T-helper 2 cell treated with Interferon-gamma antibody and Interleukin-4, amounts not matched to agents 100 ng/mL and 5 ng/mL, for 36 hours (primary cell): ENCODE data around the gene PIP4K2A. TPM values are rescaled to one million over a fixed set of nuclear protein-coding genes. Genes with fewer than 3 reads are reported as not detected.
"Not testable (repeated sequence)": the region's sequence is repeated elsewhere in the genome, so short reads cannot be mapped to it uniquely, and the experiment has no call there.

Experiments used
- intact Hi-C: fragments of 100-400 bp; cut with micrococcal nuclease; formaldehyde crosslinking; loops from one replicate; pipeline ENCODE4 v1.15.1; 2023
- total RNA-seq: library from RNA; stranded (reverse); gene quantifications from 2 replicates; pipeline ENCODE4 v1.2.3, GENCODE V29; 2022

The PIP4K2A gene
- total RNA-seq, 1 donor from 2014 or later, result 115 TPM

- intact Hi-C loops, result loop anchor here (2.0 kb wide), 1 partner anchor 15 kb away; no protein-coding TSS in a partner anchor
These were observed 16.6 kb downstream of the PIP4K2A start for GRCh38 chr10:22697800-22698199.

DNA sequence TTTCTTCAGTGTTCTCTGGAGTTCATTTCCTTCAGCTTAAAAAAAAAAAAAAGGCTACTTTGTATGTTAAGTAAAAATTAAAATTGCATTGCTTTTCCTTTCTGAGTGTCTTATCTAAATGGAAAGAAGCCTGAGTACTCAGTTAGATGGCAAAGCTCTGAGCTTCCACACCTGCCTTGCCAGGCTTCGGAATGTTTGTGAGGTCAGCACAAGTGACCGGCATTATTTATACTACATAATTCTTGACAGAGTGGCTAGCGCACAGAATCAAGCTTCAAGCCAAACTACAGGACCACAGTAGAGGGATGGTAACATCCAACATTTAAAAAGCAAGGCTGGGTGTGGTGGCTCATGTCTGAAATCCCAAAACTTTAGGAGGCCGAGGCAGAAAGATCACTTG, 17.3 kb downstream of the PIP4K2A start:
- intact Hi-C loops, result loop anchor here (2.0 kb wide), 1 partner anchor 14 kb away; no protein-coding TSS in a partner anchor

DNA sequence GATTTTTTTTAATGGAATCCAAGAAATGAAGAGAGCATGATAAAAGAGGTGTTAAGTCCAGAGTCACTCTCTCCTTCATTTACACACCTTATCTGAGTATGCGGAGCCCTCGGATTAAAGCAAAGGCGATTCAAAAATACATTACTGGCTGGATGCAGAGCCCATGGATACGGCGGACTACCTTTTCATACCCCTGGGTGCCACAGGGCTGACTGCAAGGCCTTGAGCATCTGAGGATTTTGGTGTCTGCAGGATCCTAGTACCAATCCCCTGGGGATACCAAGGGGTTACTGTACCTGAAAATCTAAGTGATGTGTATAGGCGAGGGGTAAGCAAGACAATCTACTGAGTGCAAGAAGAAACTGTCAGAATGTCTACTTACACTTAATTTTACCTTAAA, 20.5 kb downstream of the PIP4K2A start:
- intact Hi-C loops, result no loop called here

- intact Hi-C loops, result no loop called here
These were observed 21.0 kb downstream of the PIP4K2A start for GRCh38 chr10:22693371-22693784.

DNA sequence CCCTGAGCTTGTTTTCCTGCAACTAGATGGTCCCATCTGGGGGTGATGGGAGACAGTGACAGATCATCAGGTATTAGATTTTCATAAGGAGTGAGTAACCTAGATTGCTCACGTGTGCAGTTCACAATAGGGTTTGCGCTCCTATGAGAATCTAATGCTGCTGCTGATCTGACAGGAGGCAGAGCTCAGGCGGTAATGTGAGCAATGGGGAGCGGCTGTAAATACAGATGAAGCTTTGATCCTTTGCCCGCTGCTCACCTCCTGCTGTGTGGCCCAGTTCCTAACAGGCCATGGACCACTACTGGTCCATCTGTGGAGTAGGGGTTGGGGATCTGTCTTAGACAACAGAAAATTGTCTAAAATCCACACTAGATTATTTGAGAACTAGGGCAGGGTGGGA, 22.3 kb downstream of the PIP4K2A start:
- intact Hi-C loops, result not testable (repeated sequence)

DNA sequence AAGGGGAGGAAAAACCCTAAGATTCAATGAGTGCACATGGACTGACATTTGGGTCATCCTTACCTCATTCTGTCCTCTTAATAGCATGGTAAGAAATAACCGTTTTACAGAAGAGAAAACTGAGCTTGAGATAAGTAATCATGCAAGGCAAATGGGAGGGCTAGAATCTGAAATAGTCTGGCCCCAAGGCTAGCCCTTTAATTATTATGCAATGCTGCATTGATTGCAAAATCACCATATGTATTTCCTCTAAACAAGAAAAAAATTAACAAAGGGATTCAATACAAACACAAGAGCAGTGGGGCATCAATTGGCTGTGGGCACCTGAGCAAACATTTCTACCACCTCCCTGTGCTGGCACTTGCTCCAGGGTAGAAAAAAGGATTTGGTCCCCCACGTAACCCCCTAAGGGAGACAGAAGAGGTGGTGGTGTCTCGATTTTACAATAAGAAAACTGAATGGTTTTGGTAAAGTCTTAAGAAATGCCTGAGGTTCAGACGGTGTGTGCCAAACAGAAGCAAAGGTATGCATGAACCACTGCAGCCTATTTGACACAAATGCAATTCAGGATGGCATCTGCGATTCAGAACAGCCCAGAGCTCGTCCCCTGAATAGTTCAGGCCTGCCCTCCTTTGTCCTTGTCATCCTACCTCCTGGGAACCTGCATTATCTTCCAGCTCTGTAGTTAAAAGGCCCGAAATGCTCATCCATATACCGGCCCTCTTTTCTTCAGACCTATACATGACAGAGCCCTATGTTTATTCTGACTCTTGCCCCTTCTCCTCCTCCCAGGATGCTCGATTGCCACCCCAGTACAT, 23.6 kb downstream of the PIP4K2A start:
- intact Hi-C loops, result no loop called here

DNA sequence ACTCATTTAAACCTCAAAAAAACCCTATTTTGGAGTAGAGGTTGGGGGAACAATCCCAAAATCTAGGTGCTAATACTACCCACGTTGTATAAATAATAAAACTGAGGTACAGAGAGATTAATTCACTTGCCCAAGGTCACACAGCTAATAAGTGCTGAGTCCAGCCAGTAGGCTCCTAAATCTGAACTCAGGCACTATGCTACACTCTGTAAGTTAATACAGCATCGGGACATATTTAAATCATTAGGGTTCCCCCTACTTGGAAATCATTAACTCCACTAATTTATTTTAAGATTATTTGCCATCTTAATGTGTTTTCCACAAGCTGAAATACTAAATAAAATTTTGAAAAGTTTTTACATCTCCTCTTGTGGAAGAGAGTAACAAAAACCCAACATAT, 24.2 kb downstream of the PIP4K2A start:
- intact Hi-C loops, result no loop called here

GRCh38 chr10:22686347-22686746, 28.0 kb downstream of the PIP4K2A start:
- intact Hi-C loops, result no loop called here

DNA sequence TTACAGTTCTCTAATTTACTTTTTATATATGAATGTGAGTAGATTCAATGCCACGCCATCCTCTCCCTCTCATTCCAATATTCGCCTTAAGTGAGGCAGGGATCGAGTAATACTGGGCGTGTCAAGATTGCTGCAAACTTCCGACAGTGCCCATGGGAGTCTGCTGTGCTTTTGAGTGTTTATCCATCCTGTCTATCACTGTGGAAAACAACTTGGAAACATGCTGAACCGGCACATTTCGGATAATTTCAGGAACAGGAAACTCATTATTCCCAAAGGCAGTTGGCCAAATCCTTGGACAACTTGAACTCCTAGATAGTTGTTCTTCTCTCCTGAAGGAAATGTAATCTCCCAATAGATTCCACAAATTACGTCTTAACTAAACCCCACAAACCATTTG, 28.5 kb downstream of the PIP4K2A start:
- intact Hi-C loops, result no loop called here

DNA sequence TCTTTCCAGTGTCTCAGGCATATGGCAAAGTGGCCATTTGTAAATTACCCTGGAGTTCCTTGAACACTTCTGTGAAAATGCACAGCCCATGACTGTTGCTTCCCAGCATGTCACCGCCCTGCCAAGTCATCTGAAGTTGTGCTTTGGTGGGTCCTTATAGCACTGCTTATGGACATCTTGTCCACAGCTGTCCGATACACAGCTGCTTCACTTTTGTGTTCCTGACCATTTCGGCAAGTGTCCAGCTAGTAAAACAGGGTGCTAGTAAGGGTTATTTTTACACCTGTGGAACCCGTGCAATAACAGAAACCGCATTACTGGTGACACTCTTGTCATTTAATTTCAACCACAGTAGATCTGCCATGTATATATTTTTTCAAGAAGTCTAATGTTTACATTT, 29.7 kb downstream of the PIP4K2A start:
- intact Hi-C loops, result loop anchor here (5.0 kb wide), 1 partner anchor 432 kb away; no protein-coding TSS in a partner anchor

GRCh38 chr10:22683140-22683389, 31.3 kb downstream of the PIP4K2A start:
- intact Hi-C loops, result loop anchor here (2.0 to 5.0 kb wide), 2 partner anchors 14 to 431 kb away; no protein-coding TSS in a partner anchor

DNA sequence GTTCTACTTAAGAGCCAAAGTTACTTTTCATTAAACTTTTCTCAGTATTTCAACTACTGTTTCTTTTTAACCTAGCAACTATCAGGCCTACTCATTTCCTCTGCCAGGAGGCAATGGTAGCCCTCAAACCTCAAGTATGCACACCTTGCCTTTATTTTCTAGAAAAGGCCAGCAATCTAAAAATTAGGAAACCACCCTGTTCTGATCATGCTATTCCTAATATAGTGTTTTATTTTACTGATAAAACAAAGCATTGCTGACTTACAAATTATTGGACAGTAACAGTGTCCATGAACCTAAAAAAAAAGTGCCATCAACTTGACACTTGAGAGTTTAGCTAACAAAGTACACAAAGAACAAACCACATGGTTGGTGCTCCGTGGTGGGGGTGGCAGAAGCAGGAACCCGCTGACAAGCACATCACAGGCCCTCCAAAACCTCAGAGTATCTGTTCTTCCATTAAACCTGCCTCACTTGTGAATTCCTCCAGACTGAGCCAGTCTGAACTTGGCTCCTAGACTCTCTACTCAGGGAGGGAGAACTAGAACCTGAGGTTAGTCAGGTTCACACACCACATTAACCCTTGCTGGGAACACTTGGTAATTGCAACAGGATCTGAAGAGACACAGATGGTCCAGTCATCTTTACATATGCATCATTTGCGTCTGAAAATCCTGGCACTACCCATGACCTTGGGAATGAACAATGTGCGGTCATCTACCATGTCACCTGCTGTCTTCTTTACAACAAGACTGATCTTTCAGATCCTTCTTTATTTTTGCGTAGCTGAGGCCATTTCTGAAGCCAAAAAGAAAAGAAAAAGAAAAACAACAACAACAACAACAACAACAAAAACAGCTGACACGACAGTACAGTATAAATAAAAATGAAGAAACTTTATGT, 31.9 kb downstream of the PIP4K2A start:
- intact Hi-C loops, result loop anchor here (1.0 to 5.0 kb wide), 8 partner anchors 14 to 430 kb away; partner anchors contain the start of gene PIP4K2A

DNA sequence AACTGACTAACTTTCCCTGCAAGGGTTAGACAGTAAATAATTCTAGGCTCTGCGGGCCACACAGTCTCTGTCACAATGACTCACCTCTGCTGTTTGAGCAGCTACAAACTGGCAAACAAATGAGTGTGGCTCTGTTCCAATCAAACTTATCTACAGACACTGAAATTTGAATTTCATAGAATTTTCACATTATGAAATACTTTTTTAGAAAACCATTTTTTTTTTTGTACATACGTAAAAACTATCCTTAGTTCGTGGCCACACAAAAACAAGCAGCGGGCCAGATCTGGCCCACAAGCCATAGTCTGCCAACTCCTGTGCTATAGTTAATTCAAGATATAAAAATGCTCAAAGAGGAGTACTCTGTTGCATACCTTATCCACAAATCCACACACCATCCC, 32.6 kb downstream of the PIP4K2A start:
- intact Hi-C loops, result loop anchor here (1.0 to 5.0 kb wide), 8 partner anchors 15 to 429 kb away; partner anchors contain the start of gene PIP4K2A

DNA sequence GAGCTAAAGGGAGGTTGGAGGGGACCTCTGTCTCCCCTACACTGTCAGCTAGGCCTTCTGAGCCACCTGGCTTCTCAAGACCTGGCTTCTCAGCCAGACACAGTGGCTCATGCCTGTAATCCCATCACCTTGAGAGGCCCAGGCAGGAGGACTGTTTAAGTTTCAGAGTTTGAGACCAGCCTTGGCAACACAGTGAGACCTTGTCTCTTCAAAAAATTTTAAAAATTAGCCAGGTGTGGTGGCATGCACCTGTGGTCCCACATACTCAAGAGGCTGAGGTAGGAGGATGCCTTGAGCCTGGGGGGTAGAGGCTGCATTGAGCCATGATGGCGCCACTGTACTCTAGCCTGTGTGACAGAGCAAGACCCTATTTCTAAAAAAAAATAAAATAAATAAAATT, 33.1 kb downstream of the PIP4K2A start:
- intact Hi-C loops, result loop anchor here (5.0 kb wide), 1 partner anchor 429 kb away; no protein-coding TSS in a partner anchor

GRCh38 chr10:22679608-22680007, 34.8 kb downstream of the PIP4K2A start:
- intact Hi-C loops, result loop anchor here (5.0 kb wide), 1 partner anchor 427 kb away; no protein-coding TSS in a partner anchor

DNA sequence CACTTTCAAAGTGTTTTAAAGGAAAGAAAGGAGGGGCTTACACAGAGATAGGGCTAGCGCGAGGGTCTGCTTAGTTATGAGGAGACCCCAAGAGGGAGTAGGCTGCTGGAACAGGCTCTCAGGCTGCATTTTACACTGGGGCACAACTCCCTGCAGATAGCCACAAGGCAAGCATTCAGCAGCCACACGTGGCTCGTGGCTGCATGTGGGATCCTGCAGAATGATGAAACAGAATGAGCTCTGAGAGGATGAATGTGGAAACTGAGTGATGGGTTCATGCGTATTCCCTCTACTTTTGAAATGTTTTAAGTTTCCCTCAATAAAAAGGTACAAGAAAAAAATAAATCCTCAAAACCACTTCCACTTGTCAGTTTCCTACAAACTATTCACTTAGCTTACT, 37.0 kb downstream of the PIP4K2A start:
- intact Hi-C loops, result no loop called here

GRCh38 chr10:22676435-22676834, 37.9 kb downstream of the PIP4K2A start:
- intact Hi-C loops, result no loop called here

DNA sequence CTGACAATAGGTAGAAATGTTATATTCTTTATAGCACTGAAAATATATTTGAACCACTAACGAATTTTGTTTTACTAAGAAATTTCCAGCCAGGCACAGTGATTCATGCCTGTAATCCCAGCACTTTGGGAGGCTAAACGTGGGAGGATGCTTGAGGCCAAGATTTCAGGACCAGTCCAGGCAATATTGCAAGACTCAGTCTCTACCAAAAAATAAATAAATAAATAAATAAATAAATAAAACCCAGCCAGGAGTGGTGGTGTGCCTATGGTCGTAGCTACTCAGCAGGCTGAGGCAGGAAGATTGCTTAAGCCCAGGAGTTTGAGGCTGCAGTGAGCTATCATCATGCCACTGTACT, 39.8 kb downstream of the PIP4K2A start:
- intact Hi-C loops, result no loop called here

DNA sequence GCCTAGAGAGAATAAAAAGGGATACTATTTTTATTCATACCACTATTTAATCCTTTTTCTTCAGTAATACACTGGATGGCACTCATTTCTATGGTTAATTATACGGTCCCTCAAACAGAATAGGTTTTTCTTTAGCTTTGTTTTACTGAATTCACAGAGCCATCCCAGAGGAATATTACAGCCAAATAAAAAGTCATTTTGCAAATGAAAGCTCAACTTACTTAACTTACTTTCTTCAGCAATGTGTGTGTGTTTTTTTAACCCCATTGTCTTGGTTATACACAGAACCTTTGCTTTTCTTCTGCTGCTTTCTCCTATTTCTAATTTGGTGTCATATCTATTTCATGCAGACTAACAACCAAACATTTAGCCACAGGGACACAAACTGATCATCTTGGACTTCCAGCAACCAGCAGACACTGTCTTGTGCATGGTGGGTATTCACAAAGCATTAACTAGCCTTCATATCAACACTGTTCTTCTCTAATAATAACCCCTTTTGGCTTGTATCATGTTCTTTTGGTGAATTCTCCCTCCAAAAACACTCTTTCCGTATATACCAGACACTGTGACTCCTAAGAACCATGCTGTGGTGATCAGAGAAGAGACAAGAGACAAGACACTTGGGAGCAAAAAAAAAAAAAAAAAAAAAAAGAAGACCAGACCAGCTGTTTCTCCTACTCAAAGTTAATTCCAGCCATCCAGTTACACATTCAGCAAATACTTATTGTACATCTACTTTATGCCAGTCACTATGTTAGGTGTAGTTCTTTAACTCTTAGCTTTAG, 40.4 kb downstream of the PIP4K2A start:
- intact Hi-C loops, result no loop called here

- intact Hi-C loops, result no loop called here
These were observed 41.3 kb downstream of the PIP4K2A start for GRCh38 chr10:22673091-22673392.

DNA sequence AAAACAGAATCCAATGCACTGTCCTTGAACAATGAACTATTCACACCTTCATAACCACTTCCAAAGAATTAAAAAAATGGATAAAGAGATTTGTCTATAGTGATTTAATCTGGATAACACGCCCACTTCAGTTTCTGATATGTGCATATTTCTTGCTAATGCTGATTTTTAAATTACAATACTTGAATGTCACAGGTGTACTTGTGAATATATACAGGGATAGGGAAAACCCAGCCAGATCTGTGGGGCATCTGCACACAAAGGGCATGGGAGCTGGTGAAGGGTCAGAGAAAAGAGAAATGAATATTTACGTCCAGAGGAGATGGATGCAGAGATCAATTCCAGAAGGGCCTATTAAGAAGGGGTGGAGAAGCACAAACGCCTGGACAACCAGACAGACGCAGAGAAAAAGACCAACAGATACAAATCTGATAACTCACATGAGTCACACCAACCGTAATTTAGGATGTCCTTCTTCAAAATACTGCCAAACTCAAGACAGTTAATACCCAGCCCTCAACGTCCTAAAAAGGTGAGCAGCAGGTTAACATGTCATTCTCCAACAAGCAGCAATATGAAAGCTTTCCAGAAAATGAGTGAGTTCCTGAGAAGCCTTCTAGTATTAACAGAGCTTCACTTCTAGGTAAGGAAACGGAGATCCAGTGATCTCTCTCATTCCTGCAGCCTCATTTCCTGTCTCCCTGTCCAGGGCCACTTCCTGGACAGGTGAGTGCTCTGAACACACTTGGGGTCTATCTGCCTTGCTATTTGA, 41.9 kb downstream of the PIP4K2A start:
- intact Hi-C loops, result no loop called here
